Stimulated activated CD4-positive, alpha-beta T cell treated with anti-CD3 and anti-CD28 coated beads, Interleukin-4, amount 100 ng/mL, for 24 hours (primary cell): Measurements from ENCODE around the gene ADORA1.

Experiments
- DNase-seq: peaks from one replicate; pipeline ENCODE4 v3.0.0-alpha.2; 2020

Gene ADORA1

DNA sequence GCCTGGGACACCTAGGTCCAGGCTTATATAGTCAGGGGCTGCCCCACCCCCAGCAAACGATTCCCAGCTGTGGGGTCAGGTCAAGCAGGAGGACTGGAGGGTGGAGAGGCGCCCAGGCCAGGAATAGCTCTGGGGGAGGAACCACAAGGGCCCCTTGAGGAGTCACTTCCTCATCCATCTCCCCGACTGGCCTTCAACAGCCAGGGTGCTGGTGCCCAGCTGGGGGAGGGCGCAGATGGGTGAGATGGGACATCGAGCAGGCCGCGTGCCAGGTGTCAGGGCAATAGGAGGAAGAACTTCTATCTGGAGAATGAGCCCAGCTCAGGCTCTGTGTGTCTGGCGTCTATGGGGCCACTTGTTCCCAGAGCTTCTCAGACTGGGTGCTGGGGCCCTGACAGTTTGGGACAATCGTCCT is 48.3 kb downstream of the ADORA1 start:
- no peak for DNase-seq

DNA sequence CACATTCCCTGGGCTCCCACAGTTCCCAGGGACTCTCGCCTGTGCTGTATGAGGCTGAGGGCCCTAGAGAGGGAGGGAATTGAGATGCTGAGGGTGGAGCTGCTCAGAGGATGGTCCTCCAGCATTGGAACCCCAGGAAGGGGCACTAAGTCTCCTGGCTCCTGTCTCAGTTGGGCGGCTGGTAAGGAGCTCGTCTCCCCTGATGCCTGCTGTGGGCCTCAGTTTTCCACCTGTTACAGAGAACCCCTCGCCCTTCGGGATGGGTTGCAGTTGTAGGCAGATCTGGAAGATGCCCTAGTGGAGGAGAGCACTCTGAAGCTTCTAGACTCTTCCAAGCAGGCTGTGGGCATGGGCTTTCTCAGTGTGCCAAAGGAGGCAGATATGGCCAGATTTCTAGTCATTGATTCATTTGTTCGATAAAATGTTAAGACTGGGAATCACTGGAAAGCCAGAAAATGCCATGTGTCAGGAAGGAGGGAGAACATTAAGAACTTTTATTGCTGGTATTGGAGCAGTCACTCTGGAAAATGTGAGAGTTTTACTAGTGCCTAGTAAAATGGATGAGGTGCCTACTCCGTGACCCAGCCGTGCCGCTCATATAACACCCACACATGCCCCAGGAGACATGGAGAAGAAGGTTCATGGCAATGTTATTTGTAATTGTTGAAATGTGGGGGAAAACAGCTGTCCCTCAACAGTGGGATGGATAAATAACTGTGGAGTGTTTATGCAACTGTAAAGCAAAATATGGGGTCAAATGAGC is 48.9 kb downstream of the ADORA1 start:
- no peak for DNase-seq

DNA sequence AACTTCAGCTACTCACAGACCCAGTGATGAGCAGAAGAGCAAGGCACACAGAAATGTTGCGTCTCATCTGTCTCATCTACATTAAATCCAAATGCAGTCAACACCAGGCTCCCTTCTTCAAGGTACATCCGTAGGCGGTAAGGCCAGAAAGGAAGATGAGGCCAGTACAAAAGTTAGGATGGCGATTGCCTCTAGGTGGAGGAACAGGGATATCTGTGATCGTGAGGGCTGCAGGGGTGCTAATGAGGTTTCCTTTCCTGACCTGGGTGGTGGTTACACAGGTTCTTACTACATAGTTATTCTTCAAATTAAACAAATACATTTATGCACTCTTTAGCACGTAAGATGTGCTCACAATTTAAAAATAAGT is 49.5 kb downstream of the ADORA1 start:
- DNase-seq = no peak

DNA sequence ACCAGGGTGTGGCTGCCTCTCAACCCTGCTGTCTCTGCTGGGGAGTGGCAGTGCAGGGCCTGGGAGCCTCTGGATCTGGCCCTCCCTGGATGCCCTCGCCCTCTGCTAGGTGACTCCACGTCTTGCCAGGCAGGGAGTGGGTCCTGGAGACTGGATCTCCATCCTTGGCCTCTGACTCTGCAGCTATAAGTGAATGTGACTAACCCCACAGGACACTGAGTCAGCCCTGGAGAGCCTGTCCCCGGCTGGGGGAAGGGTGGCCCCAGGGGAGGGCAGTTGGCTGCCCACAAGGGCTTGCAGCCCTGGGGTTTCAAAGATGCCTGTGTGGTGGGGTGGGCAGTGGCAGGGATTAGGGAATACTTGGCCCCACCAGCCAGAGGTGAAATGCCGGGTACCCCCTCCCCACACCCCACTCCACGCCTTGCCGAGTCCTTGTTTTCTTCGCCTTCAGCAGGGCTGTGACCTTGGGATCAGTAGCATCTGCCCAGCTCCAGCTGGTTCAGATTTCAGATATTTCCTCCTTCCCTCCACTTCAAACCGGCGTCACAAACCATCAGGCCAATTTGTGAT is 50.0 kb downstream of the ADORA1 start:
- no peak for DNase-seq

DNA sequence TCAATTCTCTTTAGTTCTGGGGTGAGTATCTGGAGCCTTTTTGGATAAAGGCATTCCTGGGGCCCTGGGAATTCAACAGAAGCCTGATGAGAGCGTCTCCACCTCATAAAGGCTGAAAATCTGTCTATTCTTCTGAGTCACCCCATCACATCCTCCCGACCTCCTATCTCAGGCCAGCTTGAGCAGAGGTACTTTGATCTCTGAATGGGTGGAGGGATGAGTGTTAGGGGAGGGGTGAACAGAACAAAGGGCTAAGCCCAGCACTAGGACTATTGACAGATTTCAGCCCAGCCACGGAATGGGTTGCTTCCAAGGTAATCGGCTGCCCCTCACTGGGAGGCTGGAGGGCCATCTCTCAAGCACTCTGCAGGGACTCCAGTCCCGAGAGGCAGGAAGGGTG is 50.6 kb downstream of the ADORA1 start:
- DNase-seq = no peak

DNA sequence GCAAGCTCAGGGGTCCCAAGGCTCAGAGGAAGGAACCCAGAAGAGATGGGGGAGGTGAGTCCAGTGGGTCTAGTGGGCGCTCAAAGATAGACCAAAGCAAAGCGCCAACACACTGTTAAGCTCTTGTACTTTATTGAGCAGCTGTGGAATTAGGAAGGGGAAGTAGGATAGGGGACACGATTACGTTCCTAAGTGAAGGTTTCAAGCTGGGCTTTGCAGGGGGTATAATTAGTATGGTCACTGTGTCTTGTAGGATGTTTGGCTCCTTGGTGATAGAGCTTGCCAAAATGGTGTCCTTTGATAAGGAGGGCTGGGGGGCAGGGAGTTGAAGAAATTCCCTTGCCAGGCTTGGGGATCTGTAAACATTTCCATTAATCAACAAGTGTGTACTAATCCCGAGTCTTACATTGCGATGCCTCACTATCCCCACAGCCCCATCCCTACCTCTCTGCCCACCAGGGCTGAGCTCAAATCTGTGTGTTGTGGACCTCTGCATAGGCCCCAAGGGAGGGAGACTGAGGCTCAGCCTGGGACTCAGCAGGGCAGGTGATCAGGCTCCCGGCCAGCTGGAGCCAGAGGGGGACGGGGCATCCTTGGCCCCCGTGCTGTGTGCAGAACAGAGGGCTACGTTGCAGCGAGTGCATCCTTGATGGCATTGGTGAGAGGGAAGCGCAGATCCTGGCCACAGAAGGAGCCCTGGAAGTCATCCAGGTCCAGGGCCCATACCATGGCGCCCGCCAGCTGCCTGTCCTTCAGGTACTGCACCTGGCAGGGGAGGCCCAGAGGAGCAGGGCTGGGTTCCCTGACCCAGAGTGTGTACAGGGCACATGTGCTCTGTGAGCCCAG is 51.5 kb downstream of the ADORA1 start:
- no peak for DNase-seq

DNA sequence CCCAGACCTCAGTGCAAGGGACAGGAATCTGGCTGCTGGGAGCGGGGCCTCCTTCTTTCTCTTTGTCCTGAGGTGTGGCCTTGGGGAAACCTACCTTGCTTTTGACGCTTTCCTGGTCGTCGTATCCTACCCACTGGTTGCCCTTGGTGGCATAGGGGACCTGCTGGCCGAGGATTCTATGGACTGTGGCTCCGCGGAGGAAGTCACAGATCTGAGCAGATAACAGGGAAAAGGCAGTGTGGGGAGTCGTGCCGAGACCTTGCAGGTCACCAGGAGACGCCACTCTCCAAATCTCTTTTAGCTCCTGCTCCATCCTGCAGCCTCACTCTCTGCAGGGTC is 52.1 kb downstream of the ADORA1 start:
- no peak for DNase-seq

DNA sequence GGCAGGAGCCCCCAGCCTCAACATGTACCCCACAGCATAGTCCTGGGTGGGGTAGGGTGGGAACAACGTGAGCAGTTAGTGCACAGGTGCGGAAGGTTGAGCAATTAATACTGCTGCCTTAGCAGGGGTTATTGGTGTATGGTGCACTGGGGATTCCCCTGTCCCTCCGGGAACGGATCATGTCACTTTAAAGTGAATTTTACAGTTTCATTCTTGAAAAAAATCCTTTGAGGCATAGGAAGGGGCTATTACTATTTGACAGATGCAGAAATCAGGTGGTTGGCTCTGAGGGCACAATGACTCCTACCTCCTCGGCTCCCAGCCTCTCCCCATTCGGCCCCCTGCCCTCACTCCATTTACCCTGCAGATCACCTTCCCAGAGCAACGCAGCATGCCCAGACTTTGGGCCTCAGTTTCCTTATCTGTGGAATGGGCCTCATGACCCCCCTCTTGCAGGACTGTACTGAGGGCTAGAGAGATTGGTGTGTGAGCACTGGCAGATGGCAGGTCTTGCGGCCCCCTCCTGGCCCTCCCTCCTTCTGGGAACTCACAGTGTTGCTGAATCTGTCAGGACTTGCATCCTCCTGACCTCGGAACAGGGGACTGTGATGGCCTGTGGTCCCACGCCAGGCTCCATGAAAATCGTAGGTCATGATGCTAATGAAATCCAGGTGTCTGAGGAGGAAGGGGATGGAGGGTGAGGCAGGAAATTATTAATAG is 53.2 kb downstream of the ADORA1 start:
- no peak for DNase-seq

DNA sequence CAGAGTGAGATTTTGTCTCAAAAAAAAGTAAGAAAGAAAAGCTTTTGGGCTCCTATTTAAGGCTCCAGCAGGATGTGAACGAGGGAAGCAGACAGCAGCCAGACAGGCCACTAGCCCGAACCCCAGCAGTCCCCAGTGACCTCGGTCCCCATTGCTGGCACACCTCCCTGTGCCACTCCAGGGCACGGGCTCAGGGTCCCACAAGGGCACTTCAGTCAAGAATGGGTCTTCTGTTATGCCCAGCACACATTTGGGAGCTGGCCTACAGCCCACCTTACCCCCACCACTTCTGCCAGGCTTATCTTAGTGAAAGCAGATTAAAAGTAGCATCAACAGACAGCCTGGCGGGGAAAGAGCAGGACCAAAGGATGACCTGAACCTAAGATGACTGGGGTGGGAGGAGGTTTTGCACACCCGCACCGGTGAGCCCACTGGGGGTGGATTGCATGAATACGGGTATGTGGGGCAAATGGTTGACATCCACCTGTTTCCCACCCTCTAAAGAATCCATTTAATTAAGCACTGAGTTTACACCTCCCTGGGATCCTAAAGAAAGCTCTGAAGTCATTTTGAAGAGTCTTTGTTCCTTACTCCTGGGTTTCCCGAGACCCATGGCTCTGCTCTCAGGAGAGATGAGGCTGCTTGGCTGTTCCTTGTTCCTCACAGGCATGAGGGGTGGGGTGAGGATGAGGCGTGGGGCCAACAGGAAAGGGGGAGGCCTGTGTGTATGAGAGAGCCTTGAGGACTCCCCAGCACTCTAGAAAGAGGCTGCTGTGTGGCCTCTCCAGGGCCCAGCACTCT is 54.3 kb downstream of the ADORA1 start:
- no peak for DNase-seq

DNA sequence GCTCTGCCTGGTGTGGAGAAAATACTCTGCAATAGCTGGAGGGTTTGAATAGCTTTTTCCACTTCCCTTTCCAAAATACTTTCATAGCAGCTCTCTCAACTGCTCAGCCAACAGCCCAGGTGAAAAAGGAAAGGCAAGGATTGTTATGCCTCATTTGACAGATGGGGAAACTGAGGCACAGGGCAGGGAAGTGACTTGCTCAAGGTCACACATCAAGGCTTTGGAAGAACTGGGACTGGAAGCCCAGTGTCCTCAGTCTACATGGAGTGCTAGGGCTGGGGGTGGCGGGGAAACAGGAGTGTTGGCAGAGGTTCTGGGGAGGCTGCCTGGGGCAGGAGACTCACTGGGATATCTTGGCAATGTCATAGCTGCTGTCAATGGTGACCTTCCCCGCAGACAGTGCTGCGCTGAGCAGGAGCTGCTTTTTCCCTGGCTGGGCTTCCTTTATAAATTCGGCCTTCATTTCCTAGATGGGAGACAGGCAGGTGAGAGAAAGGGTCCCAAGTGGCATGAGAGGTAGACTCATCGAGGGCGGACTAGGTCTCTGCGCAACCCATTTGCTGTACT is 54.9 kb downstream of the ADORA1 start:
- DNase-seq = no peak

DNA sequence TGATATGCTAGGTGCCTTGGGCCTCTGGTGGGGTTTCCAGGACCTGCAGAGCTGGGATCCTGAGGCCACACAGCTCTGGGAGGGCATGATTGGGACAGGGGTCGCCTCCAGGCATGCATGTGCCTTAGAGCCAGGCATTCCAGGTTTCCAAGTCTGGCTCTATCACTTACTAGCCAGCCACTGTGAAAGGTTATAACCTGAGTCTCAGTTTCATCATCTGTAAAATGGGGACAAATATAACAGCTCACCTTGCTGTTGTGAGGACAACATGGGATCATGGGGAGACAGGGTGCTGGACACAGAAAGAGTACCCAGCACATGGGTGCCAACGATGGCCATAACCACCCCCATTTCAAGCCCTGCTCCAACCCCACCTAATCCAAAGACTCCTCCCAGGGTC is 56.3 kb downstream of the ADORA1 start:
- no peak for DNase-seq

DNA sequence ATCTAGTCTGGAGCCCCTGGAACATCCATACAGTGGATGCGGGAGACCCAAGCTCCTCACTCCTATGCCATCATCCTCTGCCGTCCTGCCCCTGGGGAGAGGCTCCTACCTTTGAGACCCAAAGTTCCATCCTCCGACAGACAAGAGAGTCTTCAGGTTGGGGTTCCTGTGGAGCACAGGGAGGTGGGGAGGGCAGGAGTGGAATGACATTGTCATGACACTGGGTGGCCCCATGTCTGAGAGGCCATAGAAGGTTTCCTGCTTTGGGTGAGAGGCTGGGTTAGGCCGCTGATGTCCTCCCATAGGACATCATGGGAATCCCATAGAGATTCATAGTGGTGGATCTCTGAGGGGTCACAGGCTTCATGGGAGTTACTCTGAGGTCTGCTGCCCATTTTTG is 56.9 kb downstream of the ADORA1 start:
- DNase-seq = no peak

DNA sequence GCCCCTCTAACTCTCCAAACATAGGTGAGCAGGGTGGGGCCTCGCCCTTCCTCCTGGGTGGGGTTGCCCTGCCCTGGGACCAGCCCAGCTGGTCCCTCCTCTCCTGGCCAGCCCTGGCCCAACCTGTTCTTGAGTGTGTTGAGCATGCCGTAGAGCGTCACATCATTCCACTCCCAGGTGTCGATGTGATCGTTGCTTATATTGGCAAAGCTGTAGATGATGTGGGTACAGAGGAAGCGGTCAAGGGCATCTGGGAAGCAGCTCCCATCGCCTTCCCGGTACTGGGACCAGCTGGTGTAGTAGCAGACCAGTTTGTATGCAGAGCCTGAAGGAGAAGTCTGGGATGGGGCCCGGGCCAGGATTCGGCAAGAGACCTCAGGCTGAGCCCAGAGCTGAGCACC is 57.5 kb downstream of the ADORA1 start:
- DNase-seq = no peak

DNA sequence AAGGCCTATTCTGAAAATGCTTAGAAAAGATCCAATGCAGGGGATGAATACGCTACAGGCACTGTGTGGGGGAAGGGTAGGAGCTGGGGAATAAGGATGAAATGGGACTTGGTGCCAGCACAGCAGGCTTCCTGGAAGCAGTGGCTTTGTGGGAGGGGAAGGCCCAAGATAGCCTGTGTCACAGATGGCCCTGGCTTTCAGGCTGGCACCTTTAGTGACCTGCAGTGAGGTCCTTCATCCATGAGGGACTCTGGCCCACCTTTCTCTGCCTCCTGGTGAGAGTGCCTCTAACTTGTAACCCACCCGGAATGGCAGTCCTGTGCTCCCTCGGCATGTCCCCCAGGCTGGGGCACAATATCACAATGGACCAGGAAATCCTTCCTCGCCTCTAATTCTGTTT is 58.1 kb downstream of the ADORA1 start:
- no peak for DNase-seq

DNA sequence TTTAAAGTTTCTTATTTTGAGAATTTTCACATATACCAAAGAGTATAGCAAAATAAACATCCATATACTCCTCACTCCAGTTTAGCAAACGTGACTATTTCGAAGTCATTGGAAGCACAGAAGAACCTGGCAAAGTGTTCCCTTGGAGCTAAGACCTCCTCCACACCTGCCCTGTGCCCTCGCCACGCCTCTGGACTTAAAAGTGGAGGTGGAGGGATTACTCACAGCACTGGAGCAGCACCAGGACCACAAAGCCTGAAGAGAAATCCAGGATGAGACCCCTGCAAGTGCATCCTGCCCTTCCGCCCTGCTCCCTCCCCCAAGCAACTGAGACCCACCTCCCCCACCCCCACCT is 58.5 kb downstream of the ADORA1 start:
- DNase-seq = no peak

DNA sequence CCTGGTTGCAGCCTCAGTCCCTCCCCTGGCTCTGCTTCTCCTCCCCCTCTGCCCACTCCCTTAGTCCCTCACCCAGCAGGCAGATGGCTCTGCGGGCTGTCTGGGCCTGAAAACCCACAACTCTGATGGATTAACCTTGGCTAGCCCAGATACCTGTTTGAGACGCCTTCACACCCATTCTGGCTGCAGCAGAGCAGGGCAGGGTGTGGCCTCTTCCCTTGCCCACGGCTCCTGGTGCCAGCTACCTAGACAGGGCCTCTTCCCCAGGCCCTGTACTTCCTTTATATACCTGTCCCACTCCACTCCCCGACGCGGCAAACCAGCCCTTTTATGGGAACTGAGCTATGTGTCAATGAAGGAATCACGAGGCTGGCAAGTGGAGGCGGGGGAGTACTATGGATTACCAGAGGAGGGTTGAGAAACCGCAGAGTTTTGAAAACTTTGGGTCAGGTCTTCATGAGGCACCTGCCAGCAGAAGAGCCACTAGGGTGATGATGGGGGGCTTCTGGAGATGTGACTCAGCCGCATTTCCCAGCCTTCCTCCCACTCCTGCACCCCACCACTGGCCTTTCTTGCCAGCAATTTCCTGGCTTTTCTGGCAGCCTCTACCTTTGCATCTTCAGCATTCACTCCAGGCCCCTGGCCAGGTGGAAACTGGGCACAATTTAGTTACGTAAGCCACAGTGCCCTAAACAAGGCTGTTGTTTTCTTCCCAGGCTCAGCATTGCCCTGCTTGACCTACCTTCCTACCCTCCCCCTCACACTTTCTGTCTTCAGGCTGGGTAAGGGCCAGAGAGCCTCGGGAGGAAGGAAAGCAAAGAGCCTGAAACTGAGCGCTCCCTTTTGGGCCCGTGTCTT is 59.1 kb downstream of the ADORA1 start, which contains the start of gene CHI3L1:
TSS of gene CHI3L1 (minus strand) at position 259 of the 858 bp plus-strand sequence. CDS start at position 178, 81 bp downstream.
- DNase-seq = no peak

DNA sequence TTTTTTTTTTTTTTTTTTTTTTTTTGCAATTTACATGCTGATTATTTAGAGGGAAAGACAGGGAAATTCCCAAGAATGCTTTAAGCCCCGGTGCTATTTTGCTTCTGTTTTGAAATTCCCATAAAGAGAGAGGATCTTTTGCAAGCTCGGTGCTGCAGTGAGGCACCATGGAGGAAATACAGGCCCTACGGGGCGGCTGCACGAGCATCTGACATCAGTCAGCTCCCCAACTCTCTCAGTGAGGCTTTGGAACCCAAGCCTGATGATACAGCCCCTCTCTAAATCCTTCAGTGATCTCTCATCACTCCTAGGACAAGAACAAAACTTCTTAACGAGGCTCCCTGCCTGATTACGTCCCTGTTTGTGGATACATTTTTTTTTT is 59.8 kb downstream of the ADORA1 start:
- no peak for DNase-seq

DNA sequence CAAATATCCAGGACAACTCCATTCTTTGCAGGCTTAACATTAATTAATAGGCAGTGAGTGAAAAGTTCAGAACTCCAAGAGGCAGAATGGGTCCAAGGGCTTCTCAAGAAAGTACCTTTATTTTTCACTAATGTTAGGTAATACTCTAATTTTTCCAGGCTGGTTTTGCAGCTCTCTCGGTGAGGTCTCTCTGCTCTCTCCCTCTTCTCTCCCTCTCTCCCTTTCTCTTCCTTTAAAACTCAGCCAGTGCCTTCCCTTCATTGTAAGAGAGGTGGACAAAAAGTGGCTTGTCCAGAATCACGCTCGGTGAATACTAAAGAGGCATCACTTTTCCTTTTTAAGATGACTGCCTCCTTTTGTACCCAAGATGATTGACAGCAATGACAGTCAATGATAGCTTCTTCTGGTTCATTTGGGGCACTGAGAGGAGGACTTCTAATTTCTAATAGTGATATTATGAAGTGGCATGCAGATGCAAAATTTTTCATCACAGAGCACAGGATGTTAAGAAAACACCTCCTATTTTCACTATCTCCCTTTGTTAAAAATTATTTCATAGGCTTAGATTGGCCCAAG is 60.3 kb downstream of the ADORA1 start:
- no peak for DNase-seq

DNA sequence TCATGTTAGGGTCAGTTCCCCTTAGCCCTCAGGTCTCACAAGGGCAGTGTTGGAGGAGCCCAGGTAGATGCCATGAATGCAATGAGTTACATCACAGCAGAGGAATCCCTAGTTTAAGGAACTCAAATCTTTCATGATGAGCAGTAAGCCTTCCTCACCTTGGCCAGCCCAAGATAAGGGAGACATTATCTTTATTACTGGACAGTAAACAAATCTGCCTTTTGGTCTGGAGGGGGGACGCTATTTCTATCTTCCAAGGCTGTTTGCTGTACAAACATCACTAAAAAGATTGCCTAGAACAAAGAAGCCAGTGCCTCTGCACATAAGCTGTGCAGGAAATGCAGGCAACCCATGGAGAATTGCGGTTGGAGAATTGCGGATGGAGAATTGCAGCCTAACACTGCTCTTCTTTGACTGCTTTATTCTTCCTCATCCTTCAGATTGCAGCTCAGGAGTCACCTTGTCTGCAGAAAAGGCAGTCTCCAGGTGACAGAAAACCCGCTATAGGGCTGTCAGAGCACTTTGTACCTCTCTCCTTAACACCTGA is 61.2 kb downstream of the ADORA1 start:
- no peak for DNase-seq

DNA sequence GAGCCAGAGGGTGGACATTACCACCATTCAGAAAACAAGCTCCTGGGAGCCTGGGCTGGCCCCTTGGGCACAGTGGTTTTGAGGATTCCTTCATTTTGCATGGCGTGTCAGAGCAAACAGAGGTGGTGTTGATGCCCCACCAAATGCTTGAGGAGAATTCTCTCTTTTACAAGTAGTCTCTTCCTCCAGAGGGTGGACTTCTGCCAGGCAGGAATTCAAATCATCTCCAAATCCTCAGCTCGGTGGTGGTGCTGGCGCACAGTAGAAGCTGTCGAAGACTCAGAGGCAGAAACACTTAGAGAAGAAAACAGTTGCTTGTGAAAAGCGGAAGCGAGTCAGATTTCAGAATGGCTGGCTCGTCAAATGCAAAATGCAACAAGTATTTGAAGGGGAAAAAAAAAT is 62.4 kb downstream of the ADORA1 start:
- no peak for DNase-seq

DNA sequence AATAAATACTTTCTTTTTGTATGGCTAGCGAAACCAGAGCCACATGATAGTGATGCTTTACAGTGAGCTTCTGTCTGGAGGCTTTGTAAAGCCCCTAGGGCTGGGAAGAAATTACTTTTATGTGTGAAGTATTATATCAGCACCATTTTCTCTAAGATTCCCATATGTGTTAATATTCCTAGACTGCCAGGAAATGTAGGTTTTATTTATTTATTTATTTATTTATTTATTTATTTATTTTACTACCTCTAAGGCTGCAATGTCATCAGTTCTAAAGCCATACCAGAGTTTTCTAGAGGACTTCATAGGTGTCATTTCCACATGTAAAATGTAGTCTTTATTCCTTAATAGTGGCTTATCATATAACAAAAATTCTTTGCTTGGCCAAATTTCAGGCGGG is 63.4 kb downstream of the ADORA1 start:
- DNase-seq = no peak
